Uterus (tissue), 2 donors: Measurements from ENCODE around the gene PDE10A.
A peak's percentile ranks its signal among the peaks of the same experiment; 100 is the strongest.

Experiments used
- POLR2A ChIP-seq, 2 donors: fragments of 450-650 bp; IDR thresholded peaks; one replicate each; pipeline ENCODE4 v1.6.1; 2016; ENCODE audit warnings: antibody characterized with exemption in 2 of 2, mild to moderate bottlenecking in 1 of 2, moderate library complexity in 1 of 2
- TF ChIP-seq, protein P1 (sequence below), 4 experiments: fragments of 200-600 bp in 2 of 4; fragments of 450-650 bp in 2 of 4; sonication (generic) in 2 of 4; IDR thresholded peaks; one replicate each; pipeline ENCODE4 v1.5.1; 2016 to 2019; ENCODE audit warnings: antibody characterized with exemption in 4 of 4, mild to moderate bottlenecking in 2 of 4, moderate library complexity in 1 of 4

DNA sequence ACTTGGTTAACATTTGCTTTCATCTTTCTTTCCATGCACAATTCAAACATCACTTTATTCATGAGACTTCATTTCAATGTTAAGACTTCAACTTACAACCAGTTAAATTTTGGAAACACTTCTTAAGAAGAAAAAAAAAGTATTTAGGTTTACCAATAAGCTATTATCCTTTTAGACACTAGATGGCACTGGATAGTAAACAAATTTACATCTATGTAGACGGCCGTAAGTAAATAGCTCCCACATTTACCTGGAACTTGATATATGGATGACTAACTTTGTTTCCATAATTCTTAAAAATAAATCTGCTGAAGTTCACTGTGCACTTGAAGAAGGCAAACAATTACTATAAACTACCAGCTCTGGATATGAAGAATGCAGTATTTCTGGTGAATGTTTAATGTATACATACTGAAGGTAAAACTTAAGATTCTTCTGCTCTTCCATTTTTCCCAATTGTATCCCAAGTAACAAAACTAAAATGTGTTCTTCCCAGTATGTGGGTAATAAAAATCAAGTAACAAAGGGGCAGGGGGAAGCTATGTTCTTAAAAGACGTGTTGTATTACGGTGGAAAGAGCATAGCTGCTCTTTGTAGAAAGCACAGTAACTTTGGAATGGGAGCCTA, 223.0 kb downstream of the PDE10A start:
- TF ChIP-seq POLR2A (IDR thresholded peaks at IDR 0.05), result no peak
- TF ChIP-seq, protein P1, sequence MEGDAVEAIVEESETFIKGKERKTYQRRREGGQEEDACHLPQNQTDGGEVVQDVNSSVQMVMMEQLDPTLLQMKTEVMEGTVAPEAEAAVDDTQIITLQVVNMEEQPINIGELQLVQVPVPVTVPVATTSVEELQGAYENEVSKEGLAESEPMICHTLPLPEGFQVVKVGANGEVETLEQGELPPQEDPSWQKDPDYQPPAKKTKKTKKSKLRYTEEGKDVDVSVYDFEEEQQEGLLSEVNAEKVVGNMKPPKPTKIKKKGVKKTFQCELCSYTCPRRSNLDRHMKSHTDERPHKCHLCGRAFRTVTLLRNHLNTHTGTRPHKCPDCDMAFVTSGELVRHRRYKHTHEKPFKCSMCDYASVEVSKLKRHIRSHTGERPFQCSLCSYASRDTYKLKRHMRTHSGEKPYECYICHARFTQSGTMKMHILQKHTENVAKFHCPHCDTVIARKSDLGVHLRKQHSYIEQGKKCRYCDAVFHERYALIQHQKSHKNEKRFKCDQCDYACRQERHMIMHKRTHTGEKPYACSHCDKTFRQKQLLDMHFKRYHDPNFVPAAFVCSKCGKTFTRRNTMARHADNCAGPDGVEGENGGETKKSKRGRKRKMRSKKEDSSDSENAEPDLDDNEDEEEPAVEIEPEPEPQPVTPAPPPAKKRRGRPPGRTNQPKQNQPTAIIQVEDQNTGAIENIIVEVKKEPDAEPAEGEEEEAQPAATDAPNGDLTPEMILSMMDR (IDR thresholded peaks at IDR 0.05), result peak; percentile 42 to 60 (median 50)
